Progenitor cell of endocrine pancreas (in vitro differentiated cells): ENCODE data around the gene USP38. TPM values are rescaled to one million over a fixed set of nuclear protein-coding genes. Genes with fewer than 3 reads are reported as not detected.

Experiments
- DNase-seq: peaks from one replicate; pipeline ENCODE4 v3.0.0; 2021; ENCODE audit warnings: low spot score; ENCODE audit not compliant: unreplicated experiment
- H3K27ac Mint-ChIP-seq: 2 replicates; pipeline ENCODE4 v1.8.0; 2021; ENCODE audit warnings: mild to moderate bottlenecking, moderate library complexity, mixed read lengths
- H3K27me3 Mint-ChIP-seq: 2 replicates; pipeline ENCODE4 v1.8.0; 2021; ENCODE audit warnings: mixed read lengths
- H3K36me3 Mint-ChIP-seq: 2 replicates; pipeline ENCODE4 v1.8.0; 2022; ENCODE audit warnings: mixed read lengths; ENCODE audit not compliant: insufficient read depth
- H3K4me1 Mint-ChIP-seq: 2 replicates; pipeline ENCODE4 v1.8.0; 2021; ENCODE audit warnings: low read depth, mixed read lengths
- H3K4me3 Mint-ChIP-seq: 2 replicates; pipeline ENCODE4 v1.8.0; 2021; ENCODE audit warnings: low read depth, mild to moderate bottlenecking, moderate library complexity, mixed read lengths
- H3K9me3 Mint-ChIP-seq: 2 replicates; pipeline ENCODE4 v1.8.0; 2021; ENCODE audit warnings: low read depth, mixed read lengths
- CTCF ChIP-seq: fragments of 200-600 bp; sonication (generic); IDR thresholded peaks from one replicate; pipeline ENCODE4 v1.5.0; 2021; ENCODE audit warnings: antibody characterized with exemption, mild to moderate bottlenecking; ENCODE audit not compliant: unreplicated experiment
- long read RNA-seq: library from polyadenylated mRNA; unstranded; transcript quantifications from one replicate; pipeline ENCODE4 v2.0.0, GENCODE V29; 2020
- total RNA-seq: library from RNA; stranded (reverse); gene quantifications from 2 replicates; pipeline ENCODE4 v1.2.1, GENCODE V29; 2021

Gene USP38
- total RNA-seq, result 20.8 and 23.3 TPM in 2 replicates
- long read RNA-seq, full-length matches to known transcripts, result 6 of 14 reads
- long read RNA-seq, partial matches to known transcripts, result 8 of 14 reads
- long read RNA-seq, other reads (novel, unspliced or antisense), result 0 of 14 reads

- peak; percentile 90 for DNase-seq
- Mint-ChIP-seq H3K4me1 (peaks cover 40% of the 10 kb centered on the region), H3K36me3 (no peaks in the 10 kb centered on the region), H3K4me3 (peak within 1 kb of the TSS; percentile 97), H3K27me3 (no peaks in the 10 kb centered on the region), H3K27ac (peak within 1 kb of the TSS; percentile 98), H3K9me3 (no peaks in the 10 kb centered on the region)
- peak; percentile 16 for TF ChIP-seq CTCF
Observed at GRCh38 chr4:143184503-143185252, at the start of gene USP38. TSS of gene USP38 (plus strand) at chr4:143184917. CDS start at chr4:143185451, 534 bp downstream.

GRCh38 chr4:143135358-143135757 is 49.4 kb upstream of the USP38 start:
- no peak overlapping the region for H3K4me3 Mint-ChIP-seq
- H3K27me3 Mint-ChIP-seq, result no peaks in the 10 kb centered on the region
- no peaks in the 10 kb centered on the region for H3K4me1 Mint-ChIP-seq
- no peak overlapping the region for H3K27ac Mint-ChIP-seq
- no peaks in the 10 kb centered on the region for H3K9me3 Mint-ChIP-seq
- H3K36me3 Mint-ChIP-seq, result no peaks in the 10 kb centered on the region
- TF ChIP-seq CTCF, result no peak
- no peak for DNase-seq

GRCh38 chr4:143140696-143141095 is 44.0 kb upstream of the USP38 start:
- no peaks in the 10 kb centered on the region for H3K27me3 Mint-ChIP-seq
- no peak for TF ChIP-seq CTCF
- no peak for DNase-seq
- H3K9me3 Mint-ChIP-seq, result peaks cover 21% of the 10 kb centered on the region
- peaks cover 2% of the 10 kb centered on the region for H3K4me1 Mint-ChIP-seq
- no peak overlapping the region for H3K27ac Mint-ChIP-seq
- no peaks in the 10 kb centered on the region for H3K36me3 Mint-ChIP-seq
- no peak overlapping the region for H3K4me3 Mint-ChIP-seq

GRCh38 chr4:143148521-143148920 is 36.2 kb upstream of the USP38 start:
- TF ChIP-seq CTCF, result no peak

GRCh38 chr4:143156853-143157252 is 27.9 kb upstream of the USP38 start:
- peaks cover 26% of the 10 kb centered on the region for H3K9me3 Mint-ChIP-seq
- no peaks in the 10 kb centered on the region for H3K4me1 Mint-ChIP-seq
- no peak for DNase-seq
- H3K36me3 Mint-ChIP-seq, result no peaks in the 10 kb centered on the region
- H3K27ac Mint-ChIP-seq, result no peak overlapping the region
- no peak overlapping the region for H3K4me3 Mint-ChIP-seq
- no peaks in the 10 kb centered on the region for H3K27me3 Mint-ChIP-seq
- no peak for TF ChIP-seq CTCF

More at GRCh38 chr4:143148521-143148920, 36.2 kb upstream of the USP38 start:
- DNase-seq, result no peak
- no peaks in the 10 kb centered on the region for H3K4me1 Mint-ChIP-seq
- H3K4me3 Mint-ChIP-seq, result no peak overlapping the region
- no peaks in the 10 kb centered on the region for H3K27me3 Mint-ChIP-seq
- H3K27ac Mint-ChIP-seq, result no peak overlapping the region
- H3K9me3 Mint-ChIP-seq, result peaks cover 42% of the 10 kb centered on the region
- H3K36me3 Mint-ChIP-seq, result no peaks in the 10 kb centered on the region
